GM21423 (cell line): ENCODE results near the gene DVL2.

ENCODE experiments used
- ATAC-seq: cut with Tn5 transposase; IDR thresholded peaks from one replicate; pipeline ENCODE4 v1.9.1; 2021; ENCODE audit warnings: mild to moderate bottlenecking, moderate library complexity; ENCODE audit not compliant: unreplicated experiment

The DVL2 gene

GRCh38 chr17:7219812-7220592, 14.3 kb downstream of the DVL2 start, which contains the start of the genes ACADVL and DLG4:
Gene ACADVL (plus strand): TSS chr17:7219938. CDS start chr17:7219985, 47 bp downstream.
Gene DLG4 (minus strand): TSS chr17:7219836.
- peak; percentile 70 for ATAC-seq

DNA sequence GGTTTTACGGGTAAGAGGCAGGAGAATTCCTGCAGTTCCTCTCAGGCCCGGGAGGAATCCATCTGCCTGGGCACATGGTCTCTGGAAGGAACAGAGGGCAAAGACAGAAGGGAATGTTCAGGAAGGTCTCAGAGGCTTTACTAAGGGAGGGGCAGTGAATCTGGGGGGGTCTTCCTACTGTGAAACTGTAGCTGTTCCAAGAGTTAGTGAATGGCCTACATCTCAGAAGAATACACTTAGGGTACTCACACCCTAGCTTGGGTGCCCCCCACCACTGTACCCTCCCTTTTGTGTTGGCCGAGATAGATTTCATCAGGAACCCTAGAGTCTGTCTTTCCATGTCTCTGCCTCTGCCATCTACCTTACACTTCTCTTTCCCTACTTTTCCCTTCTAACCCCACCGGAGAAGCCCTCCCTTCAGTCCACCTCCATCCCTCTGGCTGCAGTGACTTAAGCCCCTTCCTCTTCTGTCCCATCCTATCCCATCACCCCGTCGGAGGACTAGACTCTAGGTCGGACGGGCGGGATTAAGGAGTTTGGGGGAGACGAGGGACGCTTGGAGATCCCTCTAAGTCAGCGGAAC, 15.0 kb downstream of the DVL2 start:
- ATAC-seq: no peak

DNA sequence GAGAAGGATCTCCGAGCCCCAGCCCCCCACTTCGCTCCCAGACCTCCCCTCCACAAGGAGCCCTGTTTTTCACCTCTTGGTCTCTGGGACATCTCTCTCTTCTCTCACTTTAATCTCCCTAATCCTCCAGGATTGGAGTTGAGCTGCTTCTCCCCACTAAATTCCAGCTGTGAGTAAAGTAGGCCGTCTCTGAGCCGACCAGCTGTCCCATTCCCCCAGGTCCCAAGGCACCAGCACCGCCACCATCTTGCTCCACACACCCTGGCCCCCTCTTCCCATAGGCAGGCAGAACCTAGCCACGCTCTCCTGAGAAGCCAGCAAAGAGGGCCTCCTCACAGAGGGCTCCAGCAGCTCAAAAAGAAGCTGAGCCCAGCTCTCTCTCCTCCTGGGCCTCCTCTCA, 15.6 kb downstream of the DVL2 start:
- ATAC-seq: no peak

DNA sequence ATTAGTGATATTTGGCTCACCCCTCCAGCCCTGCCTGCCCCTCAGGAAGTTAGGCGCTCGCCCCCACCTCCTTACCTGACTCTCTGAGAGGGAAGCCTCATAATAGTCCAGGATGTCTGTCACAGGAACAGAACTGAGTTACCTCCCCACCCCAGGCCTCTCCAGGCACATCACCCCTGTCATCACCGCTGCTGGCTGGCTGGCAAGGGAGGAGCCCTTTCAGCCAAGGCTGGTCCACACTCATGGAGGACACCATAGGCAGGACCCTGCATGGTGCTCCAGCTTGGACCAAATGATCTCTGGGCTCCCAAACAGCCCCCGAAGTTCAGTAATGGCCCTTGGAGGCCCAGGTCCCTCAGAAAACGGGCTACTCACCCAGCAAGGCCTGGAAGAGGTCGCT, 16.2 kb downstream of the DVL2 start:
- no peak for ATAC-seq

- ATAC-seq: no peak
Observed at GRCh38 chr17:7217113-7217987, 17.0 kb downstream of the DVL2 start.

GRCh38 chr17:7216242-7217112, 17.8 kb downstream of the DVL2 start:
- no peak for ATAC-seq

- ATAC-seq: no peak
Observed at GRCh38 chr17:7215652-7216180, 18.6 kb downstream of the DVL2 start.

- ATAC-seq: no peak
Observed at GRCh38 chr17:7215136-7215638, 19.1 kb downstream of the DVL2 start.

GRCh38 chr17:7214300-7215135, 19.8 kb downstream of the DVL2 start:
- ATAC-seq: peak; percentile 79

DNA sequence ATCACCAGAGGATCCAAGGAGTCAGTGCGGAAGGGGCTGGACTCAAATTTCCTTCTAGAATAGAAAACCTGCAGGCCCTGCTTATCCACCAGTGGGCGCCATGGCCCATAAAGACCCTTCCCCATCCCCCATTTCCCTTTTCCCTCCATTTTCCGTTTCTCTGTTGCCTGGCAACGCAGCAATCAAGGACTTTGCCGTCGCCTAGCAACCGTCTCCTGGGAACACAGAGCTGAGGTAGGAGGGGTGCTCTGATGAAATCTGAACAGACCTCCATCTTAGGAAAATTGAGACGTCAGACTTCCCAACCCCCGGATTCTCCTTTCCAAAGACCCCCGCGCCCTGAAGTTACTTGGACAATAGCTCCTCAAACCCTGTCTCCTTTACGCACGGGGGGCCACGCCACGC, 20.4 kb downstream of the DVL2 start:
- ATAC-seq: peak; percentile 4

DNA sequence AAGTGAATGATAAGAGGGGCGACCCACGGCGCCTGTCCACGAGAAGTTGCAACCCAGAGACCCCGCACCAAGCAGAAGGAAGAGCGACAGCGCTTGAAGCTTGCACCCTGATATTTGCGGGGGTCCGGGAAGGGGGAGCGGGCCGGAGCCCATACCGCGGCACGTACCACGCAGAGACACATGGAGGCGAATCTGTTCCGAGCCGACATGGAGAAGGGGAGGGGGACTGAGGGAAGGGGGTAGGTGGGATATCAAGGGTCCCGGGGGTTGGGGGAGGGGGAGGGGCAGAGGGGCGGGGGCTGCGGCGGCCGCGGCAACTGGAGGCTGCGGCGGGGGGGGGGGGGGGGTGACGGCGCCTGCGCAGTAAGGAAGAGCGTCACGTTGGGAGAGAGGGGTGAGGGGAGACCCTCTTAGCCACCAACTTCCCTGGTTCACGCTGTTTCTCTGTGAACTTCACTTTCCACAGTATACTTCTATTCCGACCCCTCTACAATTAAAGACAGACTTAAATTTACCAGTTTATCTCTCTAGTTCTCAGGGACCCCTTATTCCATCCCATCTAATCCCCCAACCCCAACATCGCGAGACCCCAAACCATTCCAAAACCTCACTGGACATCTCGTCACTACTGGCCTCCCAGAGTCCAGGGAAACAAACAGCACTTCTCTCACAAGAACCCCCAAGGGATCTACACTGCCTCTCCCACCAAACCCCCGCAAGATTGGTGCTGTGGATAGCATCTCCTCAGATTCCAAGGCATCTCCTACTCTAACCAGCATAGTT, 22.6 kb downstream of the DVL2 start:
- no peak for ATAC-seq

GRCh38 chr17:7208754-7209460, 25.4 kb downstream of the DVL2 start:
- no peak for ATAC-seq

DNA sequence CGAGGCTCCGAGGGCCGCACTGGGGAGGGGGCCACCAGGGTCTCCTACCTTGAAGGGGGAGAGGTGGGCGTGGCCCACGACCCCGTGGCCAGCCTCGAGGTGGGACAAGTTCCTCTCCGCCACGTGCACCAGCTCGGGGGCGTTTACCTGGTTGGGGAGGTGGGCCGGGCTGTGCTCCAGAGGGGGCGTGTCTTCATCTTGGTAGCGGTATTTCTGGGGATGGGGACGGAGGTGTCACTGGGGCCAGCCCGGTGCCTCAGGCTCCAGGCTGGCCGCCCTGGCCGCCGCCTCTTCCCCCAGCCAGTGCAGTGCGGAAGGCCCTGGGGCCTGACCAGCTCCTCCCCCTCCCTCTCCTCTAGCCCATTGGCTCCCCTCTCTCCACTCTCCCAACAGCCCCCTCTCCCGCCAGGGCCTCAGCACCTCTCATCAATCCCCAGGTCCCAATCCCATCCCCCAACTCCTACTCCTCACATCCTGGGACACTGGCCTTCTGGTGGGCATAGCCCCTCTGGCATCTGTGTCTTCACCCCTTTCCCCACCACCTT, 26.2 kb downstream of the DVL2 start:
- ATAC-seq: no peak

DNA sequence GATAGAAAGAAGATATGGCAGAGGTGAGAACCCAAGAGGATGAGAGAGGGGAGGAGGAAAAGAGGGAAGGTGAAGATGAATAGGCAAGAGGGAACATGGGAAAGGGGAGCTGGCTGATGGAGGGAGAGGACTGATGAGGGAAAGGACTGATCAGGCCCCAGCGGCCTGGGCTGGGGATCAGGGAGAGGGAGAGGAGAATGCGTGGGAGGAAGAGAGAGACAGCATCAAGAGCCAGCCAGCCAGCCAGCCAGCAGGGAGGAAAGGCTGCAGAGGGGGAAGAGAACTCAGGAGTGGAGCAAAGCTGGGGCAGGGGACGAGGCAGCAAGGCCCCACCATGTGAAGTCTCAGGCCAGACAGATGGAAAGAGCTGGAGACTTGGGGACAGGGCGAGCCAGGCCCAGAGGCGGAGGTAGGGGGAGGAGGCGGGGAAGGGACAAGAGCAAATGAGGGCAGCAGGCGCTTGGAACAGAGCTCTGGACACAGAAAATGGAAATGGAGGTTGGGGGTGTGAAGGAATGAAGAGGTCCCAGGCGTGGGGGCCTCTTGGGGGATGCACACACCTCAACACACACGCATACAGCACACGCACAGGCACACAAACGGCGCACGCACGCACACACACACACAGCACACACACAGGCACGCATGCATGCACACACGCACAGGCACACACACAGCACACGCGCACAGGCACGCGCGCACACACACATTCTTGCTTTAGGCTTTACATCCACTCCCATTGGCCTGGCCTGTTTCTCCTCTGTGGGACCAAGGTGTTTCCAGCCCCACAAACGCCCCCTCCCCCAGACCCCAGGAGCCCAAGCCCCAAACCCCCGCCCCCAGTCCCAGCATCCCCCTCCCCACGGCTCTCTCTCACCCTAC, 27.0 kb downstream of the DVL2 start:
- ATAC-seq: no peak

DNA sequence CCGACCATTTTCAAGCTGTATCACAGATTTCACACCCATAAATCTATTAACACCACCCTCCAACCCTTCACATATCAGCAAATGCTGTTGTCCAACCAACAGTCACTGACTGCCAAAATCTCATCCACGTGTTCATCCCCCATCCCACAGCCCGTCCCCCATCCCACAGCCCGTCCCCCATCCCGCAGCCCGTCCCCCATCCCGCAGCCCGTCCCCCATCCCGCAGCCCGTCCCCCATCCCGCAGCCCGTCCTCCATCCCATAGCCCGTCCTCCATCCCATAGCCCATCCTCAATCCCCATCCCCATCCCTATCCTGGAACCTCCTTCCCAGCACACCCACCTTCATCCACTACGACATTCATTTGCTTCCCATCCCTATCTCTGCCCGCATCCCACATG, 28.8 kb downstream of the DVL2 start:
- ATAC-seq: no peak

GRCh38 chr17:7204828-7205461, 29.4 kb downstream of the DVL2 start:
- peak; percentile 80 for ATAC-seq
